HepG2 (cell line): ENCODE data around the gene ABCG8.

Source experiments
- CHD2 ChIP-seq: IDR thresholded peaks from 2 replicates; pipeline ENCODE4 v1.6.1; 2011; ENCODE audit warnings: low read depth, low read length, improper control_type of control experiment
- CTCF ChIP-seq: sonication (generic); formaldehyde crosslinking; IDR thresholded peaks from 2 replicates; pipeline ENCODE4 v1.5.0; 2020; ENCODE audit warnings: mild to moderate bottlenecking, missing genetic modification reagents, moderate library complexity
- HMG20B ChIP-seq: conservative IDR thresholded peaks from 2 replicates; pipeline ENCODE4 v1.6.1; 2016; ENCODE audit warnings: missing genetic modification reagents, missing compliant biosample characterization
- LRRFIP1 ChIP-seq: sonication (generic); formaldehyde crosslinking; conservative IDR thresholded peaks from 2 replicates; pipeline ENCODE4 v1.4.0; 2020; ENCODE audit warnings: missing genetic modification reagents
- MAFF ChIP-seq: IDR thresholded peaks from 2 replicates; pipeline ENCODE4 v1.6.1; 2011; ENCODE audit warnings: low read depth, low read length, improper control_type of control experiment
- MAZ ChIP-seq, 2 experiments: sonication (generic) in 1 of 2; formaldehyde crosslinking in 1 of 2; IDR thresholded peaks; 2 replicates each; pipeline versions ENCODE4 v1.5.0 to v1.6.1; 2012 to 2020; ENCODE audit warnings: low read depth in 2 of 2, mild to moderate bottlenecking in 2 of 2, borderline replicate concordance in 1 of 2, improper control_type of control experiment in 1 of 2, low read length in 1 of 2, missing genetic modification reagents in 1 of 2, moderate library complexity in 1 of 2
- NR2F1 ChIP-seq, 2 experiments: fragments of 450-650 bp in 1 of 2; formaldehyde crosslinking in 1 of 2; IDR thresholded peaks; 2 replicates each; pipeline versions ENCODE4 v1.5.0 to v1.6.1; 2016 to 2020; ENCODE audit warnings: mild to moderate bottlenecking in 1 of 2, missing compliant biosample characterization in 1 of 2, missing genetic modification reagents in 1 of 2, moderate library complexity in 1 of 2
- SRSF4 ChIP-seq: fragments of 200-400 bp; formaldehyde crosslinking; IDR thresholded peaks from one replicate; pipeline ENCODE4 v1.6.1; 2018; ENCODE audit warnings: mild to moderate bottlenecking, low read depth, low read length, moderate library complexity; ENCODE audit not compliant: poor library complexity, severe bottlenecking
- TAF1 ChIP-seq: sonication (generic); formaldehyde crosslinking; IDR thresholded peaks from 2 replicates; pipeline ENCODE4 v1.4.0; 2020; ENCODE audit warnings: missing genetic modification reagents
- ZMAT3 ChIP-seq: sonication (generic); formaldehyde crosslinking; conservative IDR thresholded peaks from 2 replicates; pipeline ENCODE4 v1.7.0; 2021; ENCODE audit warnings: missing genetic modification reagents
- ZNF20 ChIP-seq: sonication (generic); formaldehyde crosslinking; IDR thresholded peaks from 2 replicates; pipeline ENCODE4 v1.4.0; 2020; ENCODE audit warnings: mild to moderate bottlenecking, moderate library complexity, missing genetic modification reagents
- ZNF792 ChIP-seq: IDR thresholded peaks from 2 replicates; pipeline ENCODE4 v1.6.1; 2016
- TF ChIP-seq, protein P1 (sequence below): sonication (generic); formaldehyde crosslinking; IDR thresholded peaks from 2 replicates; pipeline ENCODE4 v1.5.1; 2020; ENCODE audit warnings: mild to moderate bottlenecking, missing genetic modification reagents, moderate library complexity

- TF ChIP-seq ZNF792 (CRISPR knock-in tag), result no peak
- TF ChIP-seq CHD2, result no peak
- TF ChIP-seq ZMAT3 (CRISPR knock-in tag), result no peak
- no peak for TF ChIP-seq TAF1 (CRISPR knock-in tag)
- no peak for TF ChIP-seq MAZ (IDR thresholded peaks at IDR 0.05; ENCODE audit: borderline replicate concordance, low read depth, low read length)
- TF ChIP-seq MAZ (CRISPR knock-in tag; IDR thresholded peaks at IDR 0.05; ENCODE audit: low read depth), result no peak
- no peak for TF ChIP-seq LRRFIP1 (CRISPR knock-in tag)
- TF ChIP-seq SRSF4, result no peak
- no peak for TF ChIP-seq MAFF
- TF ChIP-seq, protein P1, sequence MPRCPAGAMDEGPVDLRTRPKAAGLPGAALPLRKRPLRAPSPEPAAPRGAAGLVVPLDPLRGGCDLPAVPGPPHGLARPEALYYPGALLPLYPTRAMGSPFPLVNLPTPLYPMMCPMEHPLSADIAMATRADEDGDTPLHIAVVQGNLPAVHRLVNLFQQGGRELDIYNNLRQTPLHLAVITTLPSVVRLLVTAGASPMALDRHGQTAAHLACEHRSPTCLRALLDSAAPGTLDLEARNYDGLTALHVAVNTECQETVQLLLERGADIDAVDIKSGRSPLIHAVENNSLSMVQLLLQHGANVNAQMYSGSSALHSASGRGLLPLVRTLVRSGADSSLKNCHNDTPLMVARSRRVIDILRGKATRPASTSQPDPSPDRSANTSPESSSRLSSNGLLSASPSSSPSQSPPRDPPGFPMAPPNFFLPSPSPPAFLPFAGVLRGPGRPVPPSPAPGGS (CRISPR knock-in tag), result no peak
- TF ChIP-seq NR2F1 (CRISPR knock-in tag; IDR thresholded peaks at IDR 0.05), result no peak
- no peak for TF ChIP-seq ZNF20 (CRISPR knock-in tag)
- TF ChIP-seq CTCF, result no peak
- TF ChIP-seq HMG20B (CRISPR knock-in tag), result no peak
Measured at GRCh38 chr2:43806719-43807031, 32.1 kb upstream of the ABCG8 start.
